ENCODE results near the gene ALKBH3.

The ALKBH3 gene

GRCh38 chr11:43913829-43914380, 33.3 kb downstream of the ALKBH3 start:
- no peaks in the 10 kb centered on the region for H3K9me3 ChIP-seq (ENCODE audit: severe bottlenecking)
- no peaks in the 10 kb centered on the region for H3K4me1 ChIP-seq (ENCODE audit: insufficient read depth, poor library complexity, severe bottlenecking)
- H3K4me3 ChIP-seq (ENCODE audit: severe bottlenecking) = no peak overlapping the region
- ATAC-seq (ENCODE audit: low read depth) = no peak
- H3K27me3 ChIP-seq (ENCODE audit: insufficient read depth, poor library complexity, severe bottlenecking) = no peaks in the 10 kb centered on the region
- H3K27ac ChIP-seq (ENCODE audit: poor library complexity, severe bottlenecking) = no peak overlapping the region
- TF ChIP-seq CTCF (IDR thresholded peaks at IDR 0.05; ENCODE audit: poor library complexity, severe bottlenecking) = no peak
- DNase-seq (ENCODE audit: low spot score) = no peak
- peaks cover 51% of the 10 kb centered on the region for H3K36me3 ChIP-seq (ENCODE audit: low read depth)

- no peak for TF ChIP-seq CTCF (IDR thresholded peaks at IDR 0.05; ENCODE audit: poor library complexity, severe bottlenecking)
- ATAC-seq (ENCODE audit: low read depth) (no peak), DNase-seq (ENCODE audit: low spot score) (no peak)
- no peaks in the 10 kb centered on the region for H3K9me3 ChIP-seq (ENCODE audit: severe bottlenecking)
- H3K4me1 ChIP-seq (ENCODE audit: insufficient read depth, poor library complexity, severe bottlenecking) = no peaks in the 10 kb centered on the region
- H3K4me3 ChIP-seq (ENCODE audit: severe bottlenecking) = no peak overlapping the region
- H3K27ac ChIP-seq (ENCODE audit: poor library complexity, severe bottlenecking) = no peak overlapping the region
- H3K27me3 ChIP-seq (ENCODE audit: insufficient read depth, poor library complexity, severe bottlenecking) = no peaks in the 10 kb centered on the region
- peaks cover 57% of the 10 kb centered on the region for H3K36me3 ChIP-seq (ENCODE audit: low read depth)
Measured at GRCh38 chr11:43914466-43914865, 33.8 kb downstream of the ALKBH3 start.

- Histone ChIP-seq H3K4me3 (ENCODE audit: severe bottlenecking) (no peak overlapping the region), H3K36me3 (ENCODE audit: low read depth) (peaks cover 45% of the 10 kb centered on the region), H3K4me1 (ENCODE audit: insufficient read depth, poor library complexity, severe bottlenecking) (peaks cover 12% of the 10 kb centered on the region), H3K9me3 (ENCODE audit: severe bottlenecking) (no peaks in the 10 kb centered on the region), H3K27me3 (ENCODE audit: insufficient read depth, poor library complexity, severe bottlenecking) (no peaks in the 10 kb centered on the region), H3K27ac (ENCODE audit: poor library complexity, severe bottlenecking) (no peak overlapping the region)
- DNase-seq (ENCODE audit: low spot score) (no peak), ATAC-seq (ENCODE audit: low read depth) (no peak)
- no peak for TF ChIP-seq CTCF (IDR thresholded peaks at IDR 0.05; ENCODE audit: poor library complexity, severe bottlenecking)
Measured at GRCh38 chr11:43916621-43917020, 36.0 kb downstream of the ALKBH3 start.

- DNase-seq (ENCODE audit: low spot score) = no peak
- no peaks in the 10 kb centered on the region for H3K27me3 ChIP-seq (ENCODE audit: insufficient read depth, poor library complexity, severe bottlenecking)
- ATAC-seq (ENCODE audit: low read depth) = no peak
- H3K27ac ChIP-seq (ENCODE audit: poor library complexity, severe bottlenecking) = no peak overlapping the region
- no peak for TF ChIP-seq CTCF (IDR thresholded peaks at IDR 0.05; ENCODE audit: poor library complexity, severe bottlenecking)
- peaks cover 12% of the 10 kb centered on the region for H3K4me1 ChIP-seq (ENCODE audit: insufficient read depth, poor library complexity, severe bottlenecking)
- no peak overlapping the region for H3K4me3 ChIP-seq (ENCODE audit: severe bottlenecking)
- no peaks in the 10 kb centered on the region for H3K9me3 ChIP-seq (ENCODE audit: severe bottlenecking)
- H3K36me3 ChIP-seq (ENCODE audit: low read depth) = peaks cover 39% of the 10 kb centered on the region
Measured at GRCh38 chr11:43917851-43918250, 37.2 kb downstream of the ALKBH3 start.

GRCh38 chr11:43918662-43919061, 38.0 kb downstream of the ALKBH3 start:
- Histone ChIP-seq H3K27me3 (ENCODE audit: insufficient read depth, poor library complexity, severe bottlenecking) (no peaks in the 10 kb centered on the region), H3K36me3 (ENCODE audit: low read depth) (peaks cover 33% of the 10 kb centered on the region), H3K27ac (ENCODE audit: poor library complexity, severe bottlenecking) (no peak overlapping the region), H3K4me1 (ENCODE audit: insufficient read depth, poor library complexity, severe bottlenecking) (peaks cover 12% of the 10 kb centered on the region), H3K4me3 (ENCODE audit: severe bottlenecking) (no peak overlapping the region), H3K9me3 (ENCODE audit: severe bottlenecking) (no peaks in the 10 kb centered on the region)
- DNase-seq (ENCODE audit: low spot score) (no peak), ATAC-seq (ENCODE audit: low read depth) (no peak)
- no peak for TF ChIP-seq CTCF (IDR thresholded peaks at IDR 0.05; ENCODE audit: poor library complexity, severe bottlenecking)

Data from RWPE2 (cell line).